Endothelial cell of umbilical vein (primary cell): Measurements from ENCODE around the gene HIVEP3. TPM values are rescaled to one million over a fixed set of nuclear protein-coding genes. Genes with fewer than 3 reads are reported as not detected.

ENCODE experiments used
- BruUV-seq: library from RNA; stranded (reverse); fragments of 400-500 nt; replicated peaks from 2 replicates; lab custom pipeline; 2021; lab: Mats Ljungman, UMichigan
- CTCF ChIA-PET: fragments of 300-600, 350-600 bp; sonication (Branson Sonifier 250); formaldehyde crosslinking; loops from one replicate; lab custom pipeline; 2021; ENCODE audit warnings: antibody characterized with exemption, inconsistent platforms; lab: Charles Lee
- POLR2A ChIA-PET: fragments of 300-600, 350-600 bp; sonication (Branson Sonifier 250); formaldehyde crosslinking; loops from one replicate; lab custom pipeline; 2021; ENCODE audit warnings: antibody characterized with exemption, inconsistent platforms; lab: Charles Lee
- DNase-seq: peaks from one replicate; pipeline ENCODE4 v3.0.0-alpha.2; 2011; ENCODE audit warnings: low read depth, low spot score
- FAIRE-seq: peaks from 2 replicates; lab custom pipeline; 2011; peaks lifted over from hg19 to GRCh38; lab: Jason Lieb, UNC
- H2AFZ ChIP-seq: 2 replicates; pipeline ENCODE4 v1.6.0; 2012; ENCODE audit warnings: low read depth, low read length, control low read depth, inconsistent platforms
- H3K27ac ChIP-seq: 2 replicates; pipeline ENCODE4 v1.5.1; 2011; ENCODE audit warnings: low read depth, mild to moderate bottlenecking, control low read depth, low read length, moderate library complexity; ENCODE audit not compliant: insufficient read depth
- H3K27me3 ChIP-seq, 2 experiments: 2 replicates each; pipeline versions ENCODE4 v1.6.0 to v1.6.1; 2011; ENCODE audit warnings: low read length in 2 of 2, mixed read lengths in 1 of 2; ENCODE audit not compliant: control insufficient read depth in 2 of 2, insufficient read depth in 2 of 2
- H3K36me3 ChIP-seq, 2 experiments: 2 replicates in 1 of 2; 3 replicates in 1 of 2; pipeline ENCODE4 v1.5.1; 2011; ENCODE audit warnings: low read length in 2 of 2, mild to moderate bottlenecking in 1 of 2, moderate library complexity in 1 of 2; ENCODE audit not compliant: control insufficient read depth in 2 of 2, insufficient read depth in 2 of 2; ENCODE audit errors: extremely low read depth in 1 of 2
- H3K4me1 ChIP-seq: 3 replicates; pipeline ENCODE4 v1.5.1; 2011; ENCODE audit warnings: mild to moderate bottlenecking, low read length; ENCODE audit not compliant: control insufficient read depth, insufficient read depth; ENCODE audit errors: extremely low read depth
- H3K4me2 ChIP-seq: 2 replicates; pipeline ENCODE4 v1.6.1; 2011; ENCODE audit warnings: low read length, control low read depth, mixed read lengths; ENCODE audit not compliant: insufficient read depth
- H3K4me3 ChIP-seq, 3 experiments: fragments of 200-600 bp in 1 of 3; sonication (generic), shearing (Covaris generic) in 1 of 3; replicated peaks in 1 of 3; 2 replicates each; pipeline ENCODE4 v1.5.1; 2011 to 2016; ENCODE audit warnings: control low read depth in 3 of 3, low read length in 3 of 3, mild to moderate bottlenecking in 2 of 3, inconsistent platforms in 1 of 3, low read depth in 1 of 3, moderate library complexity in 1 of 3; ENCODE audit not compliant: insufficient read depth in 1 of 3
- H3K79me2 ChIP-seq: 2 replicates; pipeline ENCODE4 v1.6.0; 2012; ENCODE audit warnings: low read length, inconsistent platforms; ENCODE audit not compliant: control insufficient read depth, insufficient read depth
- H3K9ac ChIP-seq: replicated peaks from 2 replicates; pipeline ENCODE3; 2011; ENCODE audit warnings: low read length, control low read depth; ENCODE audit not compliant: insufficient read depth; ENCODE audit errors: extremely low read depth
- H3K9me1 ChIP-seq: replicated peaks from 3 replicates; pipeline ENCODE4 v1.6.0; 2011; ENCODE audit warnings: mild to moderate bottlenecking, low read length; ENCODE audit not compliant: control insufficient read depth, insufficient read depth; ENCODE audit errors: extremely low read depth
- H3K9me3 ChIP-seq: replicated peaks from 2 replicates; pipeline ENCODE4 v1.5.1; 2012; ENCODE audit warnings: low read length, inconsistent platforms; ENCODE audit not compliant: control insufficient read depth, insufficient read depth
- H4K20me1 ChIP-seq: replicated peaks from 2 replicates; pipeline ENCODE3; 2011; ENCODE audit warnings: mild to moderate bottlenecking, low read length; ENCODE audit not compliant: control insufficient read depth, insufficient read depth; ENCODE audit errors: extremely low read depth
- EZH2 ChIP-seq: IDR thresholded peaks from 2 replicates; pipeline ENCODE4 v1.6.1; 2012; ENCODE audit warnings: borderline replicate concordance, low read depth, mild to moderate bottlenecking, moderate library complexity, low read length, inconsistent platforms; ENCODE audit not compliant: severe bottlenecking
- FOS ChIP-seq: IDR thresholded peaks from 2 replicates; pipeline ENCODE4 v1.6.1; 2011; ENCODE audit warnings: mild to moderate bottlenecking, low read length, moderate library complexity, borderline replicate concordance; ENCODE audit not compliant: insufficient read depth
- GATA2 ChIP-seq: IDR thresholded peaks from 2 replicates; pipeline ENCODE4 v1.7.0; 2011; ENCODE audit warnings: low read depth, mild to moderate bottlenecking, moderate library complexity, mixed read lengths, low read length; ENCODE audit not compliant: insufficient read length, insufficient read depth
- JUN ChIP-seq: IDR thresholded peaks from 2 replicates; pipeline ENCODE4 v1.6.1; 2011; ENCODE audit warnings: borderline replicate concordance, low read depth; ENCODE audit not compliant: insufficient read length, insufficient read depth
- MYC ChIP-seq: IDR thresholded peaks from one replicate; pipeline ENCODE4 v1.6.1; 2011; ENCODE audit warnings: mild to moderate bottlenecking, low read depth, low read length
- POLR2A ChIP-seq: IDR thresholded peaks from 2 replicates; pipeline ENCODE4 v1.6.1; 2012; ENCODE audit warnings: low read depth, mild to moderate bottlenecking, control low read depth, low read length
- POLR2AphosphoS5 ChIP-seq: IDR thresholded peaks from 2 replicates; pipeline ENCODE4 v1.6.1; 2012; ENCODE audit warnings: low read depth, mild to moderate bottlenecking, control low read depth, low read length, moderate library complexity; ENCODE audit not compliant: insufficient read depth
- dilution Hi-C: fragments of 300-500 bp; cut with MboI; formaldehyde crosslinking; loops from one replicate; pipeline ENCODE4 v1.15.0; 2019; ENCODE audit warnings: low sequenced_read_pairs; ENCODE audit not compliant: extremely low pct_ligation_motif_present
- intact Hi-C: fragments of 100-400 bp; cut with micrococcal nuclease; formaldehyde crosslinking; loops from one replicate; pipeline ENCODE4 v1.10.0; 2022
- polyA plus RNA-seq, 4 experiments: library from polyadenylated mRNA; depleted of rRNA in 3 of 4; stranded (reverse) in 3 of 4; unstranded in 1 of 4; fragments of >200 nt; gene quantifications; 2 replicates each; pipeline versions ENCODE4 v1.2.1 to v1.2.3, GENCODE V29; 2011 to 2012; ENCODE audit warnings: missing spikeins in 1 of 4
- total RNA-seq: library from RNA; stranded (reverse); gene quantifications from 2 replicates; pipeline ENCODE4 v1.2.3, GENCODE V29; 2021
- TF ChIP-seq, protein P1 (sequence below), 2 donors: IDR thresholded peaks; 1 replicate in 1 of 2; 2 replicates in 1 of 2; pipeline ENCODE4 v1.5.1; 2011; ENCODE audit warnings: low read length in 2 of 2, mild to moderate bottlenecking in 2 of 2, moderate library complexity in 2 of 2, control low read depth in 1 of 2, inconsistent platforms in 1 of 2, low read depth in 1 of 2; ENCODE audit not compliant: insufficient read depth in 1 of 2; ENCODE audit errors: extremely low read depth in 1 of 2
- TF ChIP-seq, protein P2 (sequence below): IDR thresholded peaks from 2 replicates; pipeline ENCODE4 v1.6.1; 2011; ENCODE audit not compliant: insufficient read depth, insufficient read length

Gene HIVEP3
- total and polyA plus RNA-seq, 2 donors (not counting 3 experiments of a cell fraction or from before 2014, with no cell fraction given), result 3.4 to 4.0 TPM

DNA sequence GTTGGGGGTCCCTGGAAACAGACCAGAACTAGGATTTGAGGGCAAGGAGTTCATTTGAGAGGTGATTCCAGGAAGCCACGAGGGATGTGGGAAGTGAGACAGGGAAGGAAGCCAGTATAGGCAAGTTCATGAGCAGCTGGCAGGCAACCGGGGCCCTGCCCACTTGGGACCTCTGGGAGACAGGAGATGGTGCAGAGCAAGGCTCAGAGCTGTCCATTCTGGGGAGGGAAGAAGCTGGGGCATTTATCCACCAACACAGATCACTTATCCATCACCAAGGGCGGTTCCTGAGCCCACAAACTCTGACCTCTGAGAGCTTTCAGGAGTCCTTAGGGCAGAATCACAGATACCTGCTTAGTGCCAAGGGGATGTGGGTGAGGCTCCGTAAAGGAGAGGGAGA lies 451.0 kb downstream of the HIVEP3 start:
- Histone ChIP-seq H3K4me2 (no peak overlapping the region), H3K9ac (no peak overlapping the region), H3K9me1 (no peaks in the 10 kb centered on the region), H3K4me3 (no peak overlapping the region), H3K9me3 (no peaks in the 10 kb centered on the region), H3K36me3 (no peaks in the 10 kb centered on the region), H4K20me1 (no peaks in the 10 kb centered on the region), H2AFZ (no peak overlapping the region), H3K27me3 (no peaks in the 10 kb centered on the region), H3K79me2 (no peaks in the 10 kb centered on the region), H3K4me1 (no peaks in the 10 kb centered on the region), H3K27ac (no peak overlapping the region)
- dilution Hi-C loops (no loop called here), intact Hi-C loops (no loop called here)
- no peak for TF ChIP-seq GATA2
- TF ChIP-seq, protein P1, sequence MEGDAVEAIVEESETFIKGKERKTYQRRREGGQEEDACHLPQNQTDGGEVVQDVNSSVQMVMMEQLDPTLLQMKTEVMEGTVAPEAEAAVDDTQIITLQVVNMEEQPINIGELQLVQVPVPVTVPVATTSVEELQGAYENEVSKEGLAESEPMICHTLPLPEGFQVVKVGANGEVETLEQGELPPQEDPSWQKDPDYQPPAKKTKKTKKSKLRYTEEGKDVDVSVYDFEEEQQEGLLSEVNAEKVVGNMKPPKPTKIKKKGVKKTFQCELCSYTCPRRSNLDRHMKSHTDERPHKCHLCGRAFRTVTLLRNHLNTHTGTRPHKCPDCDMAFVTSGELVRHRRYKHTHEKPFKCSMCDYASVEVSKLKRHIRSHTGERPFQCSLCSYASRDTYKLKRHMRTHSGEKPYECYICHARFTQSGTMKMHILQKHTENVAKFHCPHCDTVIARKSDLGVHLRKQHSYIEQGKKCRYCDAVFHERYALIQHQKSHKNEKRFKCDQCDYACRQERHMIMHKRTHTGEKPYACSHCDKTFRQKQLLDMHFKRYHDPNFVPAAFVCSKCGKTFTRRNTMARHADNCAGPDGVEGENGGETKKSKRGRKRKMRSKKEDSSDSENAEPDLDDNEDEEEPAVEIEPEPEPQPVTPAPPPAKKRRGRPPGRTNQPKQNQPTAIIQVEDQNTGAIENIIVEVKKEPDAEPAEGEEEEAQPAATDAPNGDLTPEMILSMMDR (IDR thresholded peaks at IDR 0.05; ENCODE audit: extremely low read depth in 1 of 2, insufficient read depth in 1 of 2, low read depth in 1 of 2, low read length in 2 of 2), result no peak
- TF ChIP-seq, protein P2, sequence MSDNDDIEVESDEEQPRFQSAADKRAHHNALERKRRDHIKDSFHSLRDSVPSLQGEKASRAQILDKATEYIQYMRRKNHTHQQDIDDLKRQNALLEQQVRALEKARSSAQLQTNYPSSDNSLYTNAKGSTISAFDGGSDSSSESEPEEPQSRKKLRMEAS, result no peak
- ChIA-PET POLR2A (no interaction called here), CTCF (interaction anchor here (1.6 to 2.6 kb wide), 2 partner anchors 9 to 35 kb away, joined by 3 to 11 read pairs; no protein-coding TSS in a partner anchor)
- DNase-seq (no peak), FAIRE-seq (no peak)
- BruUV-seq, result no TSS peak

DNA sequence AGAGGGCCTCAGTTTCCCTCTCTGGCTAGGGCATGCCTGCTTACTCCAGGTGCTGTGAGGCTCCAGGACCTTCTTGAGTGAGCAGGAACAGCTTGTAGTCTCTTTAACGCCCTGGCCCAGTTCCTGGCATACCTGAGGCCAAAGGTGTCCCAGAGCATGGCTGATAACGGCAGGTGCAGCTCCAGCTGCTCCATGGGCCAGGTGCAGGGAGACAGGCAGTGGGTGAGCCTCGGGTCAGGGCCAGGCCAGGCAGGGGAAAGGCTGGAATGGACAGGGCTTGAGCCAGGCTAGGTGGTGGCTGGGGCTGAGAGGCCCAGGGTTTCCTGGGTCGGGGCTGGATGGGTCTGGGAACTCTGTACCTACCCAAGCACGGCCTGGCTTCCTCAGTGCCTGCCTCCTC lies 452.6 kb downstream of the HIVEP3 start:
- Histone ChIP-seq H3K27me3 (no peaks in the 10 kb centered on the region), H3K79me2 (no peaks in the 10 kb centered on the region), H3K9ac (no peak overlapping the region), H3K36me3 (no peaks in the 10 kb centered on the region), H4K20me1 (no peaks in the 10 kb centered on the region), H3K4me1 (no peaks in the 10 kb centered on the region), H3K4me3 (no peak overlapping the region), H3K9me3 (no peaks in the 10 kb centered on the region), H3K4me2 (no peak overlapping the region), H3K9me1 (no peaks in the 10 kb centered on the region), H3K27ac (no peak overlapping the region), H2AFZ (no peak overlapping the region)
- CTCF ChIA-PET, result interaction anchor here (2.6 kb wide), 1 partner anchor 10 kb away, joined by 11 read pairs; no protein-coding TSS in a partner anchor
- FAIRE-seq (no peak), DNase-seq (no peak)
- dilution Hi-C loops (no loop called here), intact Hi-C loops (no loop called here)
- no TSS peak for BruUV-seq
- POLR2A ChIA-PET, result no interaction called here
- TF ChIP-seq EZH2 (no peak), GATA2 (no peak), POLR2A (no peak), JUN (no peak), FOS (no peak), POLR2AphosphoS5 (no peak), MYC (no peak)
- TF ChIP-seq, protein P1 (IDR thresholded peaks at IDR 0.05; ENCODE audit: extremely low read depth in 1 of 2, insufficient read depth in 1 of 2, low read depth in 1 of 2, low read length in 2 of 2), result no peak
- TF ChIP-seq, protein P2, result no peak
